HG02981 (cell line): ENCODE results near the gene INS.

ENCODE experiments used
- ATAC-seq: cut with Tn5 transposase; IDR thresholded peaks from one replicate; pipeline ENCODE4 v1.9.1; 2021; ENCODE audit warnings: mild to moderate bottlenecking, moderate library complexity; ENCODE audit not compliant: unreplicated experiment

INS gene

DNA sequence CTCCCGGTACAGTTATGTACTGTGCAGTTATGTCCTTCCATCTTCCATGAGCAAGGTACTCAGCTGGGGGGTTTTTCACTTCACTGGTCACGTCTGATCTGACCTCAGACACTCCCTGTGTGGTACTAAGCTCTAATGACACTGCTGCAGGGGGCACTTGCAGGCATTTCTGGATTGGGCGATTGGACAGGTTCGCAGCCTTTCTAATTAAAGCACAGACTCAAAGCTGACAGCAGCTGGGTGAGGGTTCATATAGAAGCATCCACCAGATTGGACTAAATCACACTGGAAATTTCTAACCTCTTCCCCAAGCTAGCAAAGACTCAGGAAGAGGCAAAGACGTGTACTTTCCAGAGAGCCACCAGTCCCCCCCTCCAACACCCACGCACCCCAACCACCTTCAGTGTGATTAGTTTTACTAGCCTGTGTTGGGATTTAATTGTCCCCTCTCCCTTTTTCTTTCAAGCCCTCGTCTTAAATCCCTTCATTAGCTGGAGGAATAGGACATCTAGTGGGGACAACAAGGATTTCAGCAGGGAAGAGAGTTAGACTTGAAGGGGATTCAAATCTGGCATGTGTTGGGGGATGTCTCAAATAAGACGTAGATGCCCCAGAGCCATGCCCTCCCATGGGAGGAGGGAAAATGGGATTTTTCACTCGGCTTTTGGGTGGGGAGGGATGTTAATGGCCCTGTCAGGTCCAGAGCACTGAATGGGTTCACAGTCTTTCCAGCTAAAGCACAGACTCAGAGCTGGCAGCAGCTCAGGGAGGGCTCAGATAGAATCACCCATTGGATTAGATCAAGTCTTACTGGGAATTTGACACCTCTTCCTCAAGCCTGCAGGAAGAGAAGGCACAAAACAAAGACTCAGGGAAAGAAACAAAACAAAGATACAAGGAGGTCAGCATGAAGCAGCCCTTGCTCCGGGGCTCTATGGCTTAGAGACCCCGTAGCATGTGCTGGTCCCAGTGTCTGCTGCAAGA lies 10.9 kb downstream of the INS start:
- no peak for ATAC-seq

- ATAC-seq = no peak
These were observed 11.5 kb downstream of the INS start for GRCh38 chr11:2149460-2149859.

DNA sequence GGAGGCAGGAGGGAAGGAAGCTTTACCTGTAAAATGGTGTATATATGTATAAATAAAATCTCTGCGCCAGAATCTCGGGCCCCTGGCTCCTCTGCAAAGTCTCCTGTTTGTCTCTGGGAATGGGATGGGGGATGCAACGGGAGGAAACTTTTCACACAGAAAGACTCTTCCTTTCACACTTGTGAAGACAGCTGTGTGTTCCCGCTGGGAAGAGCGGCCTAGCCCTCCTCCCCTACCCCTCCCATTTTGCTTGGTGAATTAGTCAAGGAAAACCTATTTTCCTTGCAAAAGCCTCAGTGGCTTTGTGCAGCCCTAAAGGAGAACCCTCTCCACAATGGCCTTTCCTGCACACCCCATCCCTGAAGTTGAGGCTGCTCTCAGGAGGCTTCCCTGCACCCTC lies 12.4 kb downstream of the INS start:
- ATAC-seq = no peak

GRCh38 chr11:2147391-2147790 lies 13.6 kb downstream of the INS start:
- no peak for ATAC-seq

GRCh38 chr11:2146051-2146450 lies 15.0 kb downstream of the INS start:
- ATAC-seq = no peak

DNA sequence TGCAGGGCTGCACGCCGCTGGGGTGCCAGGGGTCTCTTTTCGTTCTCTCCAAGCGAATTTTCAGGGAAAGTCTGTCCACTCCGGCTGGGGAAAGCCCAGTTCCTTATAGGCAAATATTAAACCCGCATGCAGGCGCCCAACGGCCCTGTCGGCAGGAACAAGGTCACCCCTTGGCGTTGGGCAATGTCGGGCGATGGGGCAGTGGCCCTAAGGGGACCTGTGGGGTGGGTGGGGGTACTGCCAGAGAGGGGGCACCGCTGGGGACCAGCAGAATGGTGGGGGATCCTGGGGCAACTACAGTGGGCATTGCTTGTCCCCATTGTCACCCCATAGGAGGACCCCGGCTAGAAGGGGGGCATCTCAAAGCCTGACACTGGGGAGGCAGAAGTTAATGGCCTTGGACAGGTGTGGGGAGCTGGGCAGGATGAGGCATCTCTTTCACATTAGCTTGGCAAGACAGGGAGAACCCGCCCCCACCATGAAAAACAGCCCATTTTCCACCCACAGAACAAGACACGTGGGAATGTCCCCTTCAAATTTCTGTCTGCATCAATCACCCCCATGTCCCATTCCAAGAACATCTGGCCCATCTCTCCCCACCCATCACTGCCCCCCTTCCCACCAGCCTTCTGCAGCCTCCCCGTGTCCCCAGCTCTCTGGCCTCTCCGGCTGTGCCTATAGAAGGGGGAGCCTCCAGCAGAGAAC lies 16.3 kb downstream of the INS start:
- no peak for ATAC-seq

DNA sequence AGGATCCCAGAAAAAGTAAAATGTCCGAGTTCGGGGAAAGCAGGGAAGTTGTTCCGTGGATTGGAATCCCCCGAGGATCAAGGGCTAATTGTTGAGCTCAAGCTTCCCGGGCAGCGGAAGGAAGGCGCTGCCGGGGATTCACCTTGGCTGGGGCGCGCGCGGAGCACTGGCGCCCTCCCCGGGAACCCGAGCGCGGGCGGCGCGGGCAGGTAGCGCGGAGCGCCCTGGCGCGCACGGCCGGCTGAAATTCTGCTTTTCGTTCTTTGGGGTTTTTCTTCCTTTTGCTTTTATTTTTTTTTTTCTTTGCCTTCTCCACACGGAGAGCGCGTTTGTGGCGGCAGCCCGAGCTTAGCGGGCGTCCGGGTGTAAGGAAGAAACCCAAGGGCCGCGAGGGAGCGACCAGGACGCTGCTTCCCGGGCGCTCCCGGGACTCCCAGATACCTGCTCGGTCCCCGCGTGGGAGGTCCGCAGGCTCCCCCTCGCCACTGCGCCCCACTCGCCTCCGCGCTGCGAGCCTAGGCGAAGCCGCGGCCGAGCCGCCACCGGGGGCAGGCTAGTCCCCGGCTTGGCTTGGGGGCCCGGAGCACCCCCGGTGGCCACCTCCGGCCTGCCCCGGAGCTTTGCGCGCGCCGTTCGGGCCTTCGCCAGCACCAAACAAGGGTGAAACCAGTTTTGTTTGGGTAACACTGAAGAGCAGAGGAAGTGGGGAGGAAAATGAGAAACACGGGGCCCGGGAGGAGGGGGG lies 17.0 kb downstream of the INS start:
- no peak for ATAC-seq

- ATAC-seq = no peak
These were observed 17.6 kb downstream of the INS start for GRCh38 chr11:2143477-2143798.

DNA sequence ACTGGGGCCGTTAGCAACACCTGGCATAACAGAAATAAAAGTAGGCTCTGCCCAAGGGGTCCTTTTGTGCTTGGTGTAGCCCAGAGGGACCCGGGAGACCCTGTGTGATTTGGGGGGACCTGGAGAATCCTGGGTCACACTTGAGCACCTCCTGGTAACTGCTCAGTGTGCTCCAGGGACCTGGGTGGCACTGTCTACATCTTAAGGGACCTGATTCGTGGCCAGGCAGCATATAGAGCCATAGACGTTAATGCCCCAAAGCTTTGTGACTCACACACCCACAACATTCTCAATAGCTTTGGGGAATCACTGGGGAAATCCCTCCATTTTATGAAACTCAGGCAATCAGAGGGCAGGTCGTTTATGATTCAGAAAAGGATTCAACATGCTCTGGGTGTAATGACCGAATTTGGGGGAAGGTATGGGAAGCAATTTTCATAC lies 18.2 kb downstream of the INS start:
- no peak for ATAC-seq

DNA sequence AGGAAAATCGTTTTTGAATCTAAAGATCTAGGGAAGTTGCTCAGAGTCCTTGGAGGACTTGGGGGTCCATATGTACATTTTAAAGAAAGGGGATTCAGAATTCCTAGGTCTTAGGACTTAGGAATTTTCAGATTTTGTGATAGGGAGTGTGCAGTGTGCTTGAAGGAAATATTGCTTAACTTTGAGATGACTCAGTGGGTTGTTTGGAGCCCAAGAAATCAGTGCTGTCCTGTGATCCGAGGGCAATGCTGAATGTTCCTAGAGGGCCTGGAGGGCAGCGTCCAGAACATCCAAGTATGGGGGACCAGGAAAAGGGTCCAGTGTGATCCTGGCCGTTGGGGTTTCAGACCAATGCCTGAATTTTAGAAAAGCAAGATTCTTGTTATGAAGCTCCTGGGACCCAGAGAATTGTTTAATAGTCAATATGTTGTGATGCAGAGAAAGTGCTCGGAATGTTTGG lies 18.7 kb downstream of the INS start:
- no peak for ATAC-seq

GRCh38 chr11:2140411-2141400 lies 20.3 kb downstream of the INS start:
- no peak for ATAC-seq

DNA sequence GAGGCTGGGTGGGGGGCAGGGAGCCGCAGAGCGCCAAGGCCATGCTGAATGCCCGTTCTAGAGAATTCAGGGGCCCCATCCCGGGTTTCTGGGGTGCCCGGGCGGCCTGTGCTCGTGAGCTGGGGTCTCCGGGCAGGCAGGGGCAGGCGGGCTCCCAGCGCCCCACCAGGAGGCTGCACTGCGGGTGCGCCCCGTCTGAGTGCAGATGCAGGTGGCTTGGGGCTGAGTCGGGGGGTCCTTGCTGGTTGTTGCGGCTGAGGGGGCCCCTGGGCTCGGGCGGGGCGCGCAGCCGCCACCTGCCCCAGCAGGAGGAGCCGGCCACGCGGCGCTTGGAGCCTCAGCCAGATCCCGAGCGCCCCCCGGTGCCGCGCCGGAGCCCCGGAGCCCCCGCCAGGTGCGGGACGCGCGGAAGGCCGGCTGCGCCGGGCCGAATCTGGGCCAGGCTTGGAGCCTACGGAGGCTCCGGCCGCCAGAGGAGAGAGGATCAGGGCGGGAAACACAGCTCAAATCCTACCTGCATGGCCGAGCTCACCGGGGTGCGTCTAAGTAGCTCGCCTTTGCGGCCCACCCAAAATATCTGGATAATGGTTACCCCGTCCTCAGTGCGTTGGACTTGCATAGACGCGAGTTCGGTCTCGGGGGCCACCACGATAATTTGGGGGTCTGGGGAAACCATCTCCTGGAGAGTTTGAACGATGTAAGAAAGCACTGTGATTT lies 21.2 kb downstream of the INS start:
- ATAC-seq = no peak

GRCh38 chr11:2139123-2139521 lies 21.9 kb downstream of the INS start, which contains the start of gene IGF2:
TSS of gene IGF2 (minus strand) at chr11:2139389. CDS start at chr11:2135523, 3,866 bp downstream.
- ATAC-seq = no peak

DNA sequence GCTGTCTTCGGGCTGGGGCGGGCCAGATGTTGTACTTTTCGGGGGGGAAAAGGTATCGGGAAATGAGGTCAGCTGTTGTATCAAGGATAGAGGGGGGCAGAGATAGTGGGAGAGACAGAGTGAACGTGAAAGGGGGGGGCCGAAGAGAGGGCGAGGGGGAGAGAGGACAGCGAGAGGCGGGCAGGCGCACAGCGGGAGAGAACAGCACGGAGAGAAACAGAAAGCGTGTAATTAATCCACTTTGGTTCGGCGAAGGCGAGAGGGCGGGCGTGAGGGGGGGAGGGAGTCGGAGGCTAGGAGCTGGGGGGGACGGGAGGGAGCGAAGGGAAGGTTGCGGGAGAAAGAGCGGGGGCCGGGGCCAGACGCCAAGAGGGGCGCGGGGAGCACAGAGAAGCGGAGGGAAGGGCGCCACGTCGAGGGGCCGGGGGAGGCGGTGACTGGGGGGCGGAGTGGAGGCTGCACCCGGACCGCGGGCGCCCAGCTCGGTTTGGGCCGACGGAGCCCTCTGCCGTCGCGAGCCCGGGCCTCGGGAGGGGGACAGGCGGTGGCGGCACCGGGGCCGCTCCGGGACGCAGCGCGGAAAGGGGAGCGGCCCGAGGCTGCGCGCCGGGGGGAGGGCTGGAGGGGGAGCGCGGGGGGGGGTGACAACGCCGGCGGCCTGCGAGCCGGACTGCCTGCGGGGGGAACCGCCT lies 22.4 kb downstream of the INS start:
- ATAC-seq = no peak

DNA sequence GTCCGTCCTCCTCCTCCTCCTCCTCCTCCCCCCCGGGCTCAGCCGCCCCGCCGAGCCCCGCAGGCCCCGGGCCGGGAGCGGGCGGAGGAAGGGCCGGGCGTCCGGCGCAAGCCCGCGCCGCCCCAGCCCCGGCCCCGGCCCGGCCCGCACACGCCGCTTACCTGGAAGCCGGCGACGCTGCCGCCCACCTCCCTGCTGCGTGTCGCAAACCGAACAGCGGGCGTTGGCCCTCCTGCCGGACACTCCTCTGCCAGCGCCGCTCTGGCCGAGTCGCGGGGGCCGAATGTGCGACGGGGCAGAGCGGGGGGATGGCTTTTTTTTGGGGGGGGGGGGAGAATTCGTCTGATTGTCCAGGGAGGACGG lies 23.0 kb downstream of the INS start:
- ATAC-seq = no peak

- no peak for ATAC-seq
These were observed 23.6 kb downstream of the INS start for GRCh38 chr11:2137202-2138067.

DNA sequence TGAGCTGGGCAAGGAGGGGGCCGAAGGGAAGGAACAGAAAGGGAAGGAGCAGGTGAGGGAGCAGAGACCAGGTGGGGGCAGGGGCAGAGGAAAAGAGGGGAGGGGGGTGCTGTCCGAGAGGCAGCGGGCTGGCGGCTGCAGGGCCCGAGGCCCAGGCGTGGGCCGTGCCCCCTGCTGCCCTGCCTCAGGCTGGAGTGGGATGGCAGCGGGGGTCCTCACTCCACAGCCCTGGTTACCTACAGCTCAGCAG lies 24.1 kb downstream of the INS start:
- no peak for ATAC-seq

GRCh38 chr11:2136209-2136951 lies 24.6 kb downstream of the INS start:
- ATAC-seq = no peak
